Measurements from ENCODE around the gene IDH3A. TPM values are rescaled to one million over a fixed set of nuclear protein-coding genes. Genes with fewer than 3 reads are reported as not detected.

The IDH3A gene
- polyA plus RNA-seq, 3 donors = 46.5 to 85.0 (median 74.0) TPM

DNA sequence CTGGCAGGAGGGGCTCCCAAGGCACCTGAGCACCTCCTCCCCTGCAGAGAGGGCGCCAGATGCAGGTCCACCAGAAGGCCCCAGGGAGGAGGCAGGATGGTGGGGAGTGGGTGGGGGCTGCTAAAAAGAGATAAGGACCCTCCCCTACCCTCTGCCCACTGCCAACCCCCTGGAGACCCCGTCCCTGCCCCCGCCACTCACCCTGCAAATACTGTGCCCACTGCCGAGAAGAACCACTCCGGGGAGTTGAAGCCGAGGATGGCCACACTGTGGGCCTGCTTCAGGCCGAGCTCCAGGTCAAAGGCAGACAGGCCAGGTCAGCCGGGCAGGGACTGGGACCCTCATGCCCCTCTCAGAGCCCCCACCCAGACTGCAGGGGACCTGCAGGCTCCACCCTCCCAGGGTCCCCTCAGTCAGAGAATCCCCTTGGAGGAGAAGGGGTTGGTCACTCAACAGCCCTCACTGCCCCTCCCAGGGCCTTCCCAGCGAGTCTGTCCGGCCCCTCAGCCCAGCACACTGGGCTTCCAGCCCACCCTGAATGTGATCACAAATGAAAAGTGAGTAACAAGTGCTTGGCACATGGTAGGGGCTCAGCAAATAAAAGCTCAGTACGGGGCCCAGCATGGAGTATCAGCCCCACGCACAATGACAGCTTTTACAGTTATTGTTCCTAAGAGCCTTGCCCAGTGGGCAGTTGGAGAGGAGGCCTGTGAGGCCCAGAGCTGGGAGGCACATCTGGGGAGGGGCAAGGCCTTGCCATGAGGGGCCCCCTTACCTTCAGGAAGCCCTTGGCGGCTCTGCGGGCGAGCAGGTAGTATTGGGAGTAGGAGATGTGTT is 44.8 kb downstream of the IDH3A start:
- H3K4me3 ChIP-seq (replicated peaks in 1 of 3; ENCODE audit: low read depth in 2 of 3, low read length in 3 of 3) = no peak overlapping the region
- peaks cover 0 to 7% (median 0%) of the 10 kb centered on the region in 3 donors for H3K27me3 Mint-ChIP-seq (ENCODE audit: low read depth in 3 of 3)
- H3K79me2 ChIP-seq (ENCODE audit: insufficient read depth, low read length) = no peaks in the 10 kb centered on the region
- no peak for DNase-seq
- H3K36me3 ChIP-seq (replicated peaks in 1 of 2; ENCODE audit: control insufficient read depth in 1 of 2, insufficient read depth in 2 of 2, low read length in 2 of 2) = no peaks in the 10 kb centered on the region
- H3K27ac Mint-ChIP-seq = peak overlapping the region in 1 of 7 donors; percentile 31
- no peak overlapping the region for H3K4me2 ChIP-seq (replicated peaks; ENCODE audit: extremely low read depth, low read length, poor library complexity, severe bottlenecking)
- H3K9ac ChIP-seq (ENCODE audit: insufficient read depth, low read length, poor library complexity, severe bottlenecking) = no peak overlapping the region
- no peaks in the 10 kb centered on the region for H3K9me3 ChIP-seq (replicated peaks in 1 of 2; ENCODE audit: control insufficient read depth in 1 of 2, insufficient read depth in 1 of 2, low read length in 2 of 2)
- TF ChIP-seq, protein P1, sequence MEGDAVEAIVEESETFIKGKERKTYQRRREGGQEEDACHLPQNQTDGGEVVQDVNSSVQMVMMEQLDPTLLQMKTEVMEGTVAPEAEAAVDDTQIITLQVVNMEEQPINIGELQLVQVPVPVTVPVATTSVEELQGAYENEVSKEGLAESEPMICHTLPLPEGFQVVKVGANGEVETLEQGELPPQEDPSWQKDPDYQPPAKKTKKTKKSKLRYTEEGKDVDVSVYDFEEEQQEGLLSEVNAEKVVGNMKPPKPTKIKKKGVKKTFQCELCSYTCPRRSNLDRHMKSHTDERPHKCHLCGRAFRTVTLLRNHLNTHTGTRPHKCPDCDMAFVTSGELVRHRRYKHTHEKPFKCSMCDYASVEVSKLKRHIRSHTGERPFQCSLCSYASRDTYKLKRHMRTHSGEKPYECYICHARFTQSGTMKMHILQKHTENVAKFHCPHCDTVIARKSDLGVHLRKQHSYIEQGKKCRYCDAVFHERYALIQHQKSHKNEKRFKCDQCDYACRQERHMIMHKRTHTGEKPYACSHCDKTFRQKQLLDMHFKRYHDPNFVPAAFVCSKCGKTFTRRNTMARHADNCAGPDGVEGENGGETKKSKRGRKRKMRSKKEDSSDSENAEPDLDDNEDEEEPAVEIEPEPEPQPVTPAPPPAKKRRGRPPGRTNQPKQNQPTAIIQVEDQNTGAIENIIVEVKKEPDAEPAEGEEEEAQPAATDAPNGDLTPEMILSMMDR (IDR thresholded peaks at IDR 0.05) = no peak
- no peak overlapping the region for H3K27ac ChIP-seq (ENCODE audit: low read depth in 1 of 2, low read length in 2 of 2)
- no peaks in the 10 kb centered on the region for H3K27me3 ChIP-seq (ENCODE audit: control insufficient read depth in 2 of 2, insufficient read depth in 2 of 2, low read length in 2 of 2)
- H3K4me1 Mint-ChIP-seq = peaks cover 8% of the 10 kb centered on the region
- H3K9me3 Mint-ChIP-seq = peaks cover 0 to 4% (median 0%) of the 10 kb centered on the region in 7 donors
- WGBS (ENCODE audit: insufficient coverage) = 95% methylated on average over 10 of the region's 15 CpGs
- H3K4me1 ChIP-seq (ENCODE audit: control insufficient read depth in 1 of 2, insufficient read depth in 2 of 2, low read length in 2 of 2) = peaks cover 0 to 3% of the 10 kb centered on the region in 2 donors
- H3K36me3 Mint-ChIP-seq = no peaks in the 10 kb centered on the region
- H4K20me1 ChIP-seq (ENCODE audit: insufficient read depth, low read length) = no peaks in the 10 kb centered on the region
- H3K4me3 Mint-ChIP-seq = no peak overlapping the region
- intact Hi-C loops (cut with micrococcal nuclease) = no loop called here
- no peak overlapping the region for H2AFZ ChIP-seq (ENCODE audit: insufficient read depth, low read depth, low read length, poor library complexity, severe bottlenecking)

DNA sequence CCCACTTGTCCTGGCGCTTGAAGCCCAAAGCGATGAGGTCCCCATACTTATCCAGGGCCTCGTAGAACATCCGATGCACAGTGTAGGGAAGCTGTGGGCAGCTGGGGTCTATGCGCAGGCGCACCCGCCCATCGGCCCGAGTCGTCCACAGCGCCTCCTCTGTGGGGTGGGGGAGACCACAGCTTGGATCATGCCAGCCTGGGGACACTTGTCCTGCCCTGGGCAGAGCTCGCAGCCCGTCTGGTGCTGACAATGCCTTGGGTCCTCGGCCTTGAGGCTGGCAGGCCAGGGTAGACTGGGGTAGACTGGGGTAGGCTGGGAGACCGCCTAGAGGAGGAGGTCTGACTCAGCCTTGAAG is 45.4 kb downstream of the IDH3A start:
- Histone ChIP-seq H3K79me2 (ENCODE audit: insufficient read depth, low read length) (no peaks in the 10 kb centered on the region), H3K9ac (ENCODE audit: insufficient read depth, low read length, poor library complexity, severe bottlenecking) (no peak overlapping the region)

More for the DNA sequence above, 45.4 kb downstream of the IDH3A start:
- Mint-ChIP-seq H3K4me3 (no peak overlapping the region), H3K9me3 (peaks cover 0 to 4% (median 0%) of the 10 kb centered on the region in 7 donors), H3K27me3 (ENCODE audit: low read depth in 3 of 3) (peaks cover 0 to 7% (median 0%) of the 10 kb centered on the region in 3 donors), H3K4me1 (peaks cover 8% of the 10 kb centered on the region), H3K36me3 (no peaks in the 10 kb centered on the region), H3K27ac (peak overlapping the region in 1 of 7 donors; percentile 47)
- WGBS (ENCODE audit: insufficient coverage) = 89% methylated on average over 15 of the region's 15 CpGs
- Histone ChIP-seq H3K9me3 (replicated peaks in 1 of 2; ENCODE audit: control insufficient read depth in 1 of 2, insufficient read depth in 1 of 2, low read length in 2 of 2) (no peaks in the 10 kb centered on the region), H2AFZ (ENCODE audit: insufficient read depth, low read depth, low read length, poor library complexity, severe bottlenecking) (no peak overlapping the region), H3K27ac (ENCODE audit: low read depth in 1 of 2, low read length in 2 of 2) (no peak overlapping the region), H3K4me3 (replicated peaks in 1 of 3; ENCODE audit: low read depth in 2 of 3, low read length in 3 of 3) (no peak overlapping the region), H3K4me1 (ENCODE audit: control insufficient read depth in 1 of 2, insufficient read depth in 2 of 2, low read length in 2 of 2) (peaks cover 0 to 3% of the 10 kb centered on the region in 2 donors), H3K4me2 (replicated peaks; ENCODE audit: extremely low read depth, low read length, poor library complexity, severe bottlenecking) (no peak overlapping the region), H3K27me3 (ENCODE audit: control insufficient read depth in 2 of 2, insufficient read depth in 2 of 2, low read length in 2 of 2) (no peaks in the 10 kb centered on the region), H4K20me1 (ENCODE audit: insufficient read depth, low read length) (no peaks in the 10 kb centered on the region), H3K36me3 (replicated peaks in 1 of 2; ENCODE audit: control insufficient read depth in 1 of 2, insufficient read depth in 2 of 2, low read length in 2 of 2) (no peaks in the 10 kb centered on the region)
- intact Hi-C loops (cut with micrococcal nuclease) = no loop called here
- DNase-seq = no peak
- TF ChIP-seq, protein P1 (IDR thresholded peaks at IDR 0.05) = no peak

Data from CD14-positive monocyte (primary cell).